ENCODE results near the gene COPZ1.

GRCh38 chr12:54358945-54359761 is 34.2 kb downstream of the COPZ1 start:
- TF ChIP-seq REST (IDR thresholded peaks at IDR 0.05; ENCODE audit: insufficient read depth in 1 of 2, low read depth in 2 of 2, low read length in 2 of 2): no peak
- peak; percentile 38 for TF ChIP-seq FOXP2 (optimal IDR thresholded peaks at IDR 0.05; ENCODE audit: borderline replicate concordance, extremely low read depth, extremely low read length, insufficient read depth)
- TF ChIP-seq POLR2AphosphoS5 (IDR thresholded peaks at IDR 0.05; ENCODE audit: low read depth, low read length): peak; percentile 84; the same call in 1 of the 2 replicates

All from PFSK-1 (cell line).